ENCODE measurements around the gene VN1R5.
"Not testable (repeated sequence)": the region's sequence is repeated elsewhere in the genome, so short reads cannot be mapped to it uniquely, and the experiment has no call there.

Gene VN1R5

GRCh38 chr1:247255772-247256171, at the start of gene VN1R5:
VN1R5 (plus strand) TSS chr1:247256072.
- not testable (repeated sequence) for H3K9me3 ChIP-seq (ENCODE audit: control insufficient read depth, low read length); H3K4me2 ChIP-seq (ENCODE audit: low read length); H3K27me3 ChIP-seq (ENCODE audit: control insufficient read depth, insufficient read depth, low read length); H3K79me2 ChIP-seq; H3K4me1 ChIP-seq; H3K9ac ChIP-seq; H3K36me3 ChIP-seq (ENCODE audit: control insufficient read depth, insufficient read depth, low read length); H3K4me3 ChIP-seq (ENCODE audit: low read depth, low read length); H3K27ac ChIP-seq; H2AFZ ChIP-seq

DNA sequence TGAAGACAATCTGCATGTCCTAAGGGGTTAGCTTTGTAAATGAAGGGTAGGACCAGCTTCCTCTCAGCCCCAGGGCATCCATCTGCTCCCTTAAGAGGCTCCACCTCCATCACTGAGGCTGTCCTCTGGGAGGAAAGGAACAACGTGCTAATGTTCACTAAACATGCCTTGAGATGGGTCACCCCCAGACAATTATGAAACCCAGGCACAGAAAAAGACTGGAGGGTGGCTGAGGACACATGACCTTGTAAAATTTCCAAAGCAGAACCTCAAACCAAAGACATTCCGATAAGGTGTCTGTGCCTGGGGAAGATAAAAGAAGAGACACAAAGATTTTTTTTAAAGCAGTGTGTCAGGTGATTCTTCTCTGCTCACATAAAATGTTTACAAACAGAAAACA, 46.5 kb upstream of the VN1R5 start:
- Histone ChIP-seq H3K4me2 (ENCODE audit: low read length) (peak overlapping the region; percentile 62), H3K9ac (no peak overlapping the region), H2AFZ (no peak overlapping the region), H3K36me3 (ENCODE audit: control insufficient read depth, insufficient read depth, low read length) (no peaks in the 10 kb centered on the region), H3K27me3 (ENCODE audit: control insufficient read depth, insufficient read depth, low read length) (no peaks in the 10 kb centered on the region), H3K27ac (no peak overlapping the region), H3K4me1 (no peaks in the 10 kb centered on the region), H3K4me3 (ENCODE audit: low read depth, low read length) (peak overlapping the region; percentile 82), H3K9me3 (ENCODE audit: control insufficient read depth, low read length) (no peaks in the 10 kb centered on the region), H3K79me2 (peaks cover 10% of the 10 kb centered on the region)
- TF ChIP-seq, protein P1, sequence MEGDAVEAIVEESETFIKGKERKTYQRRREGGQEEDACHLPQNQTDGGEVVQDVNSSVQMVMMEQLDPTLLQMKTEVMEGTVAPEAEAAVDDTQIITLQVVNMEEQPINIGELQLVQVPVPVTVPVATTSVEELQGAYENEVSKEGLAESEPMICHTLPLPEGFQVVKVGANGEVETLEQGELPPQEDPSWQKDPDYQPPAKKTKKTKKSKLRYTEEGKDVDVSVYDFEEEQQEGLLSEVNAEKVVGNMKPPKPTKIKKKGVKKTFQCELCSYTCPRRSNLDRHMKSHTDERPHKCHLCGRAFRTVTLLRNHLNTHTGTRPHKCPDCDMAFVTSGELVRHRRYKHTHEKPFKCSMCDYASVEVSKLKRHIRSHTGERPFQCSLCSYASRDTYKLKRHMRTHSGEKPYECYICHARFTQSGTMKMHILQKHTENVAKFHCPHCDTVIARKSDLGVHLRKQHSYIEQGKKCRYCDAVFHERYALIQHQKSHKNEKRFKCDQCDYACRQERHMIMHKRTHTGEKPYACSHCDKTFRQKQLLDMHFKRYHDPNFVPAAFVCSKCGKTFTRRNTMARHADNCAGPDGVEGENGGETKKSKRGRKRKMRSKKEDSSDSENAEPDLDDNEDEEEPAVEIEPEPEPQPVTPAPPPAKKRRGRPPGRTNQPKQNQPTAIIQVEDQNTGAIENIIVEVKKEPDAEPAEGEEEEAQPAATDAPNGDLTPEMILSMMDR (IDR thresholded peaks at IDR 0.05): no peak

- H3K27me3 ChIP-seq (ENCODE audit: control insufficient read depth, insufficient read depth, low read length): no peaks in the 10 kb centered on the region
These were observed 45.9 kb upstream of the VN1R5 start for GRCh38 chr1:247210062-247210375.

DNA sequence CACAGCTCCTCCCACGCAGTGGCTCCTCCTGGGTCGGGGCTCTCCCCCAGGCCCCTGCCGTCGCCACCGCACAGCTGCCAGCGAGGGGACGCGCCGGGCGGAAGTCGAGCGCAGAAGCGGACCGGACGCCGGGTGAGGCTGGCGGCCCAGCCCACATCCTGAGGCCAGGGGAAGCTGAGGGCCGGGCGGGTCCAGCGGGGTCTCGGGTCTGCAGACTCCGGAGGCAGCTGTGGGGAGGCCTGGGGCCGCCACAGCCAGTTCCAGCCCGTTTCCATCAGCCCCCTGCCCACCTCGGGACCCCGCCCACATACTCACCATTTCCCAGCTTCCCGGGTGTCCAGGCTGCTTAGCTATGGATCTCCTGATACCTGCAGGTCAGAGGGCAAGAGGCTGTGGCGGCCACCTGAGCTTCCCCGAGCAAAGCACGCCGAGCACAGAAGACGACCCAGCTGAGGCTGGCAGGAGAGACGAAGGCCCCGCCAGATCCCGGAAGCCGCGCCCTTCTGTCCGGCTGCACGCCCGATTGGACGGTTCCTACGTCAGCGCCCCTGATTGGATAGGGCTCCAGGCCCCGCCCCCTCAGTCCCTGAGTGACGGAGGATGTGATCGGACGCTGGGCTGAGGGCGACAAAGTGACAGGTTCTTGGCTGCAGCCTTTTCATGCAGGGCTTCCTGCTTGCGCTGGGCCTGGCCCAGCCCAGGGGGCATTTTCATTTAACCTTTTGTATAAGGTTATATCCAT, 45.3 kb upstream of the VN1R5 start:
- Histone ChIP-seq H3K4me1 (no peaks in the 10 kb centered on the region), H3K9me3 (ENCODE audit: control insufficient read depth, low read length) (no peaks in the 10 kb centered on the region), H3K79me2 (peaks cover 10% of the 10 kb centered on the region), H3K4me2 (ENCODE audit: low read length) (peak overlapping the region; percentile 62), H3K27ac (peak overlapping the region; percentile 76), H3K27me3 (ENCODE audit: control insufficient read depth, insufficient read depth, low read length) (no peaks in the 10 kb centered on the region), H3K9ac (peak overlapping the region; percentile 72), H3K4me3 (ENCODE audit: low read depth, low read length) (peak overlapping the region; percentile 82), H2AFZ (peak overlapping the region; percentile 73), H3K36me3 (ENCODE audit: control insufficient read depth, insufficient read depth, low read length) (no peaks in the 10 kb centered on the region)
- TF ChIP-seq, protein P1 (IDR thresholded peaks at IDR 0.05): no peak

More at GRCh38 chr1:247210062-247210375, 45.9 kb upstream of the VN1R5 start:
- Histone ChIP-seq H3K79me2 (peaks cover 10% of the 10 kb centered on the region), H3K4me3 (ENCODE audit: low read depth, low read length) (peak overlapping the region; percentile 82), H2AFZ (peak overlapping the region; percentile 73), H3K36me3 (ENCODE audit: control insufficient read depth, insufficient read depth, low read length) (no peaks in the 10 kb centered on the region), H3K9ac (peak overlapping the region; percentile 72), H3K9me3 (ENCODE audit: control insufficient read depth, low read length) (no peaks in the 10 kb centered on the region), H3K4me1 (no peaks in the 10 kb centered on the region), H3K4me2 (ENCODE audit: low read length) (peak overlapping the region; percentile 62), H3K27ac (peak overlapping the region; percentile 76)
- TF ChIP-seq, protein P1 (IDR thresholded peaks at IDR 0.05): no peak

DNA sequence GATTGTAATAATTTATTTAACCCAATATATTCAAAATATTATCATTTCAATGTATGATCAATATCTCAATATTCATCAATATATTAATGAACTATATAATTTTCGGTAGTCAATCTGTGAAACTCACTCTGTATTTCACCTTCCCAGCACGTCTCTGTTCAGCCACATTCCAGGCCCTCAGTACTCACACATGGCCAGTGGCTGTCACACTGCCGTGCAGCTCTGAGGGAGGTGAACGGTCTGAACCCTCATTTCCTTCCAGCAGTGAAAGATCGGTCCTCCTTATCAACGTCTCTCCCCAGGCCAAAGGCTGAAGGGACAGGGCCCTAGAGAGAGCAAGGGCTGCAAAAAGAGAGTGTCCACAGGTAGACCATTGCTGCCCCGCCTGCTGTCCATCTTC, 44.5 kb upstream of the VN1R5 start:
- no peak overlapping the region for H3K27ac ChIP-seq
- no peaks in the 10 kb centered on the region for H3K36me3 ChIP-seq (ENCODE audit: control insufficient read depth, insufficient read depth, low read length)
- peak overlapping the region; percentile 73 for H2AFZ ChIP-seq
- H3K4me1 ChIP-seq: no peaks in the 10 kb centered on the region
- no peak overlapping the region for H3K4me3 ChIP-seq (ENCODE audit: low read depth, low read length)
- TF ChIP-seq, protein P1 (IDR thresholded peaks at IDR 0.05): no peak
- no peaks in the 10 kb centered on the region for H3K27me3 ChIP-seq (ENCODE audit: control insufficient read depth, insufficient read depth, low read length)
- no peak overlapping the region for H3K4me2 ChIP-seq (ENCODE audit: low read length)
- H3K79me2 ChIP-seq: peaks cover 10% of the 10 kb centered on the region
- H3K9ac ChIP-seq: no peak overlapping the region
- no peaks in the 10 kb centered on the region for H3K9me3 ChIP-seq (ENCODE audit: control insufficient read depth, low read length)
